UCSD-AML1 (cell line): ENCODE results near the gene BRME1.

ENCODE experiments used
- DNase-seq: peaks from one replicate; lab custom pipeline; 2025; ENCODE audit not compliant: unreplicated experiment; lab: John Stamatoyannopoulos, UW

BRME1 gene

DNA sequence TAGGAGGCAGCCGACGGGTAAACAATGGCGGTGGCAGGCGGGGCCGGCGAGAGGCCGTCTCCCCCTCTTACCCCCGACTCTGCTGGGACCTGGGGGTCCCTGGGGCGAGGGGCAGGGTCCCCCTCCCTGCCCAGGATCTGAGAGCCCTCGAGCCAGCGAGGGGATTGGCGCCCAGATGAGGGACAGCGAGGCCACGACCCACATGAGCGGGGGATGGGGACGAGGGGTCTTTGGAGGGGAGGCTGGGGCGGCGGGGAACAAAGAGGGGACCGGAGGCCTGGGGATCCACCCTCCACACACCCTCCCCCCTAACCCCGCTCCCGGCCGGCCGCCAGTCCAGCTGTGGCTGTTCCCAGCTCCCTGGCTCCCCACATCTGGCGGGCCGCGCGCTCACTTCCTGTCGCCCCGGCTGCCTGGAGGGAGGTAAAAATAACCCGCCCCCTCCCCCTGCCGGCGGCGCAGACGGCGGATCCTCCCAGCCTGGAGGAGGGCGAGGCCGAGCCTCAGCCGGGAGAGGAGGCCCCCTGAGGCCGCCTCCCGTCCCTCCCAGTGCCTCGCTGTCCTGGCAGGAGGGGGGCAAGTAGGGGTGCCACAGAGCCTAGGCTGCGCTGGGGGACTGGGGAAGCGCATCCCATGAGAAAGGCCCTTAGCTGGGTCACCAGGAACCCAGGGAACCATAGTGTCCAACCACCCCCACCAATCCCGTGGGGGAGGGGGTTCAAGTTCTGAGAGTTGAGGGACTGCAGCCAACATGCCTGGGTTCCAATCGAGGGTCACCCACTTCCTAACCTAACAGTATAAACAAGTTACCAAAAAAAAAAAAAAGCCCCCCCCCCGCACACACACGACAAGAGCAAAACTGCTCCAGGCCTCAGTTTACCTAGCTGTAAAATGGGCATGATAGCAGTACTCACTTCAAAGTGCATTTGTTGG lies 58.2 kb downstream of the BRME1 start:
- DNase-seq = peak; percentile 93

DNA sequence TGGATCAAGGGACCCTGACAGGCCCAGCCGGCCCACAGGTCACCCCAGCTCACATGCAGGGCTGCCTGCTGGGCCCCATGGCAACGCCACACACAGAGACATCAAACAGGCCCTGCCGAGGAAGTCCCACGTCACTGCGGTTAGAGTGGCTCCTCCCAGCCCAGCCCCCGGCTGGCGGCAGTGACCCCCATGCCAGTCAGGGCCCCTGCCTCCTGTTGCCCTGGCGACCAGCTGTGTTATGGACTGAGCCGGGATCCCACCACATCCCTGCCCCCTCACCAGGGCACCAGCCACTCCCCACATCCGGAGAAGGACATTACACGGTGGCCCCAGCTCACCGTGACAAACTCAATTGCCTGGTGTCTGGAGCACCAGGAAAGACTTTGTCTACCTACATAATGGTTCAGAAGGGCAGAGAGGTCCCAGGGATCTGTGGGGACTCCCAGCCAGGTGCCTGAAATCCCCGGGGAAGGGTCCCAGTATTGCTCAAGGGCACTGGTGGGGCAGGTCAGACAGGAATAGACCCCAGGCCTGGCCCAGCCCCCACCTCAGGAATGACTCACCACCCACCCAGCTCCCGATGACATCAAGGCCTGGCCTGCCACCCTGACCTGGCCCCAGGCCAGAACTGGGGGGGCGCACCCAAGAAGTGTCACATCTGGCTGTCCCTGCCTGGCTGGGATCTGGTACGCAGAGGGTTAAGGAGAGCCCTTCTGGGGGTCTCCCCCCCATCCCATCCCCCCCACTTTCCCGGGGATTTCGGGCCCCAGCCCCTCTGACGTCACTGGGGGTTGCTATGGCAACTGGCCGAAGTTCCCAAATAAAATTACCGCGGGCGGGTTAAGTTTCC lies 59.1 kb downstream of the BRME1 start:
- peak; percentile 96 for DNase-seq

DNA sequence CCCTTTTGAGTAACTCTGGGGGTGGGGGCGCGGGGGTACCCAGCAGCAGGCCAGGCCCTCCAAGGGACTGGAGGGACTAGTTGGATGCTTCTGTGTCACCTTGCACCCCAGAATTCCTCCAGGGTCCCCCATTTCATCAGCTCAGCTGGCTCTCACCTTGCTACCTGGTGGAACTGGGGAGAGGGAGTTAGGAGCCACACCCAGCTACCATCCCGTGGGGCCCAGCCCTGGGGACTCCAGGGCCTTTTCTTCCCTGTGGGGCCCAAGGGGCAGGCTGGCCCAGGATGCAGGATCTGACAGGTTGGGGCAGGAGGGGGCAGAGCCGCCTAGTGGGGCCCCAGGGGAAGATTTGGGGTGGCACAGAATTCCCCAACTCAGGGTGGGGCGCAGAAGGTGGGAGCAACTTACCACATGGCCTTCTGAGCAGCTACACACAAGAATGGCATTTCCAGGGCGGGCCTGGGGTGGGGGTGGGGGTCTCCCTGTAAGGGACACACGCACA lies 61.7 kb downstream of the BRME1 start:
- DNase-seq = no peak

DNA sequence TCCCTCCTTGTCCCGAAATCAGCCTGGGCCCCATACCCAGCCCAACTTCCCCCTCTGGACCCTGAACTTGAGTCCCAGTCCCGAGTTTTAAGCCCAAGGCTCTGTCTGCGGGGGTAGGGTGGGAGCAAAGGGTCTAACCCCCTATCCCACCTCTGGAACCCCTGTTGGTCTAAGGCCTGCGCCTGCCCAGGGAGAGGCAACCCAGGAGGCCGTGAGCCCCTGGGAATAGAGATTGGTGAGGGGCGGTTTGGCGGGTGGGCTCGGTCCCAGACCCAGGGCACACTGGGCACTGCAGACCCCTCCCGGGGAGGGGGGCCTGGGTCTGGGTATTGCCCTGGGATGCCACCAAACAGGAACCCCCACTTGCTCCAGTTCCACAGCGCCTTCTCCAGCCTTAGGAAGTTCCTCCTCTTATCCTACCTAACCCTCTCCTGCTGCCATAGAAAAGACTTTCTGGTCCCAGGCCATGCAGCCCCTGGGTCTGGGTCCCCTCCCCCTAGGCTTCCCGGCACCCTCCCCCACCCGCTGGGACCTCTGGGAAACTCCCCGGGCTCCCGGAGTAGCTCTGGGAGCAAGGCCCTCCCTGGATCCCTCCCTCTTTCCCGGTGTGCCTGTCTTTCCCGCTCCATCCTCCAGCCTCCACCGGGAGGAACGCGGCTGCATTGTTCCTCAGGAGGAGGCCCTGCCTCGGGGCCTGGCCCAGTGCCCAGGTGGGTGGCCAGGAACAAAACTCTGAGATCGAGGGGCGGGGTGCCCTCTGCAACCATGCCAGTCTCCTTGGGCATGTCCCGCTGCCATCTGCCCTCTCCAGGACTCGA lies 62.6 kb downstream of the BRME1 start:
- no peak for DNase-seq

DNA sequence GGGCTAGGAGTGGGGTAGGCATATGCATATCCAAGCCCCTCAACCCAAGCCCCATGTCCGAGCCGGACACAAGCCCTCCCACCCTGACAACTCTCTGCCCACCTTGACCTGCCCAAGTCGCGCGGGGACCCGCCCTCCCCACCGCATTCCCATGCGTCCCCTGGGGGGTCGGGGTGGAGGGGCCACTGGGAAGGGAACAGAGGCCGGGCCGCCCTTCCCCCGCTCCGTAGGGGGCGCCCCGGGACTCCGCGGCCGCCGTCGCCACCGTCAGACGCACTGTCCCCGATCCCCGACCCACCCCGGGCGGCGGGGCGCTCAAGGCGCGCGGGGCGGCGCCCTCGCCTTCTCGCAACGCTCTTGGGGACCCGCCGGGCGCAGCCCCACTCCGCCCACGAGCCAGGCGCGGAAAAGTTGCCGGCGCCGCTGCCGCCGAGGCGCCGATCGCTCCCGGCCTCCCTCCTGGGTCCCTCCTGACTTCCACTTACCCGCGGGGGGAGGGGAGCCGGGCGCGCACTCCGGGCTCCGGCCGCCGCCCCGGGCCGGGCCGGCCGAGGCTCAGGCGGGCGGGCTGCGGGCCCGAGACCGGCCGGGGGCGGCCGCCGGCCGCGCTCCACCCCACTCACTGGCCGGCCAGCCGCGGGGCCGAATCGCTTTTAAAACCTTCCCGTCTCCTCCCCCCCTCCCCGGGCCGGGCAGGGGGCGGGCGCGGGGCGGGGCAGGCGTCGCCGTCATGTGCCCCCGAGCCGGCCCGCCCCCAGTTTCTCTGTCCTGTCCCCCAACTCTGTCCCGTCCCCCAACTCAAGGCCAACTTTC lies 63.4 kb downstream of the BRME1 start:
- peak; percentile 82 for DNase-seq

DNA sequence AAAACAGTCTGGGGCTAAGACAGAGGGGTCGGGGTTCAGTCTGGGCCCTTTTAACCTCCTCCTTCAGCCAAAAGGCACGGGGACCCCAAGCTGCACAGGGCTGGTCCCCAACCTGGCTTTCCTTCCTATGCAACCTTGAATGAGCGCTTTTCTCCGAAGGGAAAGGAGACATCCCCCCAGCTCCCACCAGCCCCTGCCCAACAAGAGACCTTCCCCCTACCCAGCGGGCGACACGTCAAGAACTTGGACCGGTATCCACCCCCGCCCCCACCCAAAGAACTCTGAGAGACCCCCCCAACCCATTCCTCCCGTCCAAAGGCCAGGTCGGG lies 64.0 kb downstream of the BRME1 start:
- DNase-seq = no peak

DNA sequence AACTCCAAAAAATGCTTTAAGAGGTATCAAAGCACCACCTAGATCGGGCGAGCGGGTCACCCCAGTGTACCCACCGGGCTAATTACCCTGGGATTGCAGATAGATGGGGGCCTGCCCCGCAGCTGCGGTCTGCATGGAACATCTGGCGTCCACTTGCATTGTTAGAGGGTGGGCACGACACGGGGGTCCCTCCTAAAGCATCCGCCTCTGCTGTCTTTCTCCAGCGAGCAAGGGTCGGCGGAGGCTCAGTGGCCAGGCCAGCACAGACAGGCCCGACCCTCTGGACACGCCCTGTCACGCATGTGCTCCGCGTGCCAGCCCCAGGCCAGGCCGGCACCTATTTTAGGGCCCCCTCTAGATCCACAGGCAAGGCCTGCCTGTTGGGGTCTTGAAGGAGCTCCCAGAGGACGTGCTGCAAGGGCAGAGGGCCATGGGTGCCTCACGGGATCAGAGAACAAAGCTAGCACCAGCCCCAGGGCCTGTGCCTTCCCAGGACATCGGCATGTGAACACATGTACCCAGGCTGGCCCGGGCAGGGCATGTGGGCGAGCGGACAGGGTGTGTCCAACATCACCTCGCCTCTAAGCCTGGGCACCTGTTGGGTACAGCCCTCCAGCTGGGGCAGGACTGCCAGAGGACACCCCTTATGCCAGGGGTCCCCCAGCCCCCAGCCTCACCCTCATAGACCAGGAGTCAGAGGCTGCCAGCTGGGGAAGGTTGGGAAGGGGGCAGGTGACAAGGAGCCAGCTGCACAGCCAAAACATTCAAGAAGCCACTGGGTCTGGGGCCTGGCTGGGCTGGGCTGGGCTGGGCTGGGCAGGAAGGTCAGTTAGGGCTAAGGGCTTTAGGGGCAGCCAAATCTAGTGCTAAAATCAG lies 64.6 kb downstream of the BRME1 start:
- peak; percentile 53 for DNase-seq

DNA sequence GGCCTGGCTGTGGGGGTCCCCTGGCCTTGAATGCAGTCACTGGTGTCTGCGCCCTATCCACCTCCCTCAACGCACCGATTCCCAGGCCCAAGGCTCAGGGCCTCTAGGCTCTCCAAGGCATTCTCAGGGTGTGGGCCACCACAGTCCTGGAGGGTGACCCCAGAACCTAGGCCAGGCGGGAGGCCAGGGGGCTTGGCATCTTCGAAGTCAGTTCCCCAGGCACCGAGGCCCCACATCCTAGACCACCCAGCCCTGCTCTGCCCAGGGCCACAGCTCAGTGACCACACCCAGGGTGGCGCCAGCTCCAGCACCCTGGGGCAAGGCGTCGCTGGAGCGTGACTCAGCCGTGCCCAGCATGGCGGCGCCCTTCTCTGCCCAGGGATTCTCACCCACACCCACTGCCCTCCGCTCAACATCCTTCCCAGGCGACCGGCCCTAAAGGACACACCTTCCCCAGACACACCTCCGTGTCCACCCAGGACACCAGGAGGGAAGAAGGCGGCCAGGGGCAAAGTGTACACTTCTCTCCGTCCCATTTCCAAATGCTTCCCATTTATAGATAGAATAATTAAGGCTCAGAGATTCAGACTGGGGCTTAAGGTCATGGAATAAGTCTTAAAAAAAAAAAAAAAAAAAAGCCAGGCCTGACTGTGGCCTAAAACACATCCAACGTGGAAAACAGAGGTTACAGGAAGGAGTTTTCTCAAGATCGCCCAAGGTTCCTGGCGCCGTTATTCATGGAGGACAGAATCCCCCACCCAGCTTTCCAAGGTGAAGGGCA lies 65.4 kb downstream of the BRME1 start:
- peak; percentile 59 for DNase-seq

DNA sequence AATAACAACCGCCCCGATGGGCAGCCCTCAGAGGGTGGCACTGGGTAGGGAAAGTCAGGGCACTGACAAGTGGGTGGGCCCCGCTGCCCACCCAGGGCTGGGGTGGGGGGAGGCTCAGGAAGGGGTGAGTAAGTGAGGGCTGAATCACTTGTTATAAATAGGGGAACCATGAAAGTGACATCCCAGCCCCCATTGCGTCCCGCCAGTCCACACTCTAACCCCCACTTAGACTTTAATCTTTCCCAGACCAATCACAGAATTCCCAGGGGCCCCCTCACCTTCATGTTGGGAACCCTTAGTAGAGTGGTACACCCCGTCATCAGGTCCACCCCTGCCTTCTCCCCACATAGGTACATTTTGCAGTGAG lies 66.0 kb downstream of the BRME1 start:
- DNase-seq = no peak

DNA sequence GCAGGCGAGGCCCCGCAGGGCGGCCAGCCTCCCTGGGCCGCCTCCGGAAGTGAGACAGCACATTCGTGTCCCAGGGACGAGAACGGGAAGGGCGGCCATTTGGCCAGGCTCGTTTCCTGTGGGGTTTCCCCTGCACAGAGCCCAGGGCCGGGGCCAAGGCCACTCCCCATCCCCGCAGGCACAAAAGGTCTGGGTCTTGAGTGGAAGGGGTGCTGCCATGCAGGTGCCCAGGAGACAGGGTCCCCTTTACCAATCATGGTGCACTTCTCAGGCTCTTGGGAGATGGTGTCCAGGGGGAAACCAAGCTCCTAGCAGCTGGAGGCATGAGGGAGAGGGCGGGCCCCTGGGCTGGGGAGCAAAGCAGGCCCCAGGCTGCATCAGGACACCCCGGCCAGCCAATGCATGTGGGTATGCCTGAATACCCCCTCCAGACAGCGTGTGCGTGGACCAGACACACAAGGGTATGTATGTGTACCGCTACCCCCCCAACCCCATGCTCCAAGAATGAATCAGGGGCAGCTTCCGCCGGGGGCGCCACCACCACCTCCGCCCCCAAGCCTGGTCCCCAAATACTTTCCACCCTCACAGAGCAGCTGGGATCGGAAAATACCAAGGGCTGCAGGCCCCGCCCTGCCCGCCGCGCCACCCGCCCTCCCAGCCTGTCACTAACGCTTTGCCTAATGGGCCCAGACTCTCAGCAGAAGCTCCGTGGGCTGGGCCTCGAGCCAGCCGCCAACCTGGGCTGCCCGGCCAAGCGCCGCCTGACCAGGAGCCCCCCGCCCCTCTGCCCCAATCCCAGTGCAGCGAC lies 66.6 kb downstream of the BRME1 start:
- peak; percentile 95 for DNase-seq

DNA sequence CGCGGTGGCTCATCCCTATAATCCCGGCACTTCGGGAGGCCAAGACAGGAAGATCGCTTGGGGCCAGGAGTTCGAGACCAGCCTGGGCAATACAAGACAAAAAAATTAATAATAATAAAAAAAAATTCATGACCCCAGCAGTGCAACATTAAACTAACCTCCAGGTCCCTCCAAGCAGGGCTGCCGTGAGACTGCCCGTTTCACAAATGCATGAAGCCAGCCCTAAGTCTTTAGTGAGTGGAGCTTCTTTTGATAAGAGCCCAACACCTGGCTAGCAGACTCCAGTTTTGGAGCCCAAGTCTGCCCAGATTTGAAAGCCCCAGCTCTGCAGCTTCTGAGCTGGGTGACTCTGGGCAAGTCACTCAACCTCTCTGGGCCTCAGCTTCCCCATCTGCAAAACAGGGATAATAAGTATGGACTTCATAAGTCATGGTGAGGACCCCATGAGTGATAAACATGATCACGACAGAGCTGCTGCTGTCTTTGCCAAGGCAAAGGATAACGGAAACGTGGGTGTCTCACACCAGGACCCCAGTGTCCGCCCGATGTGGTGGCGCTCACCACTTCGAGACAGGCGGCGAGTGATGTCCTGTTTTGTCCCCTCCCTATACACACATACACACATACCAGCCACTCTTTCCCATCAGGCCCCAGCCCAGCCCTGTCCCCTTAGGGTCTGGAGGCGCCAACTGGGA lies 67.3 kb downstream of the BRME1 start:
- DNase-seq = no peak

DNA sequence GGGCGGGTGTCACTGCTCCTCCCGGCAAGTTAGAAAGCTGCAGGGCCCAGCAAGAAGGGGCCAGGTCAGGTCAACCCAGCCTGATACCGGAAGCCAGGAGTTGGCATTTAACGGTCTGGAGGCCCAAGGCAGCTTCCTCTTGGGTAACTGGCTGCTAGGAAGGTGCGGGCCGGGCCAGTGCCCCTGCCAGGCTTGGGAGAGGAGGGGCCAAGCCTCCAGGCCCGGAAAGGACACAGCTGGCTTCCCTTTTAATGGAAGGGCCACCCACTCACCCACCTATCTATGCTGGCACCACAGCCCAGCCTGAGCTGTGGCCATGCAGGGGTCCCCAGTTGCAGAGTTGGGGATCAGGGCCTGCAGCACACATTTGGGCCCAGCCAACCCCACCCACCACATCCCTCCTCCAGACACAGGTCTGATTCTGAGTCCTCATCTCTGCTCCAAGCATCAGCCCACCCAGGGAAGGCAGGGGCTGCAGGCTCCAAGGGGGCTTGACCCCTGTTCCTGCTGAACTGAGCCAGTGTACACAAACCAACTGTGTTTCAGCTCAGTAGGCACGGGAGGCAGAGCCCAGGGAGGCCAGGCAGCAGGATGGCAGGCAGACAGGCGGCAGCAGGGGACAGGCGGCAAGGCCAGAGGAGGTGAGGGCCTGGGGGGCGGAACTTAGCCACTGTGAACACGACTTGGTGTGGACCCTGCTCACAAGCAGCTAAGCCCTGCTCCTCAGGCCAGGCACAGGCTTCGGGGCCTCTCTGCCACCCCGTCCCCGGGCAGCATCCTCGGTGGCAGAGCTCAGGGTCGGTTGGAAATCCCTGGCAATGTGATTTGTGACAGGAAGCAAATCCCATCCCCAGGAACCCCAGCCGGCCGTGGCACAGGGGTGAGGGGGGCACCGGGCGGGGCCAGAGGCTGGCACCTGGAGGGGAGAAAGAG lies 69.9 kb downstream of the BRME1 start:
- peak; percentile 88 for DNase-seq

DNA sequence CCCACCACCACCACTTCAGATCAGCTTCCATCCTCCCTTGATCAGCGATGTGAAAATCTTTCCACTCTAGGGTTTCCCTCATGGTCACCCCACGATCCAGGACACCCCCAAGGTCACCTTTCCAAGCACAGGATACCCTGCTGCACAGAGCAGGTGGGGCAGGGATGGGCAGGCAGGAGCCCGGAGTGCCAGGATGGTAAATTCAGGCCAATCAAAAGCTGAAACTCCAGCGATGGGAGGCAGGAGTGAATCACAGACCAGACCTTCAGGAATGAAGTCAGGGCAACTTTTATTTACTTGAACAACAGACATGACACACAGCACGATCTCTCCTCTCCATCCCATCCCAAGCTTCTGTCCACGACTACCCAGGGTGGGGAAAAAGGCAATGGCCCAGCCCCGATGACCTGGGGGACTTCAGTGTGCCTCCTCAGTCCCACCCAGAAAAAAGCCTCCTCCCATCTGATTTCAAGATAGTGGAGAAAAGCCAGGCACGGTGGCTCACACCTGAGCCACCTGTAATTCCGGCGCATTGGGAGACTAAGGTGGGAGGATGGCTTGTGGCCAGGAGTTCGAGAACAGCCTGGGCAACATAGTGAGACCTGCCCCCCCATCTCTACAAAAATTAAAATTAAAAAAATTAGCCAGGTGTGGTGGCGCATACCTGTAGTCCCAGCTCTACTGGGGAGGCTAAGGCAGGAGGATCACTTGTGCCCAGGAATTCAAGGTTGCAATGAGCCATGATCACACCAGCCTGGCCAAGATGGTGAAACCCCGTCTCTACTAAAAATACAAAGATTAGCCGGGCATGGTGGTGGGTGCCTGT lies 71.5 kb downstream of the BRME1 start:
- DNase-seq = no peak

DNA sequence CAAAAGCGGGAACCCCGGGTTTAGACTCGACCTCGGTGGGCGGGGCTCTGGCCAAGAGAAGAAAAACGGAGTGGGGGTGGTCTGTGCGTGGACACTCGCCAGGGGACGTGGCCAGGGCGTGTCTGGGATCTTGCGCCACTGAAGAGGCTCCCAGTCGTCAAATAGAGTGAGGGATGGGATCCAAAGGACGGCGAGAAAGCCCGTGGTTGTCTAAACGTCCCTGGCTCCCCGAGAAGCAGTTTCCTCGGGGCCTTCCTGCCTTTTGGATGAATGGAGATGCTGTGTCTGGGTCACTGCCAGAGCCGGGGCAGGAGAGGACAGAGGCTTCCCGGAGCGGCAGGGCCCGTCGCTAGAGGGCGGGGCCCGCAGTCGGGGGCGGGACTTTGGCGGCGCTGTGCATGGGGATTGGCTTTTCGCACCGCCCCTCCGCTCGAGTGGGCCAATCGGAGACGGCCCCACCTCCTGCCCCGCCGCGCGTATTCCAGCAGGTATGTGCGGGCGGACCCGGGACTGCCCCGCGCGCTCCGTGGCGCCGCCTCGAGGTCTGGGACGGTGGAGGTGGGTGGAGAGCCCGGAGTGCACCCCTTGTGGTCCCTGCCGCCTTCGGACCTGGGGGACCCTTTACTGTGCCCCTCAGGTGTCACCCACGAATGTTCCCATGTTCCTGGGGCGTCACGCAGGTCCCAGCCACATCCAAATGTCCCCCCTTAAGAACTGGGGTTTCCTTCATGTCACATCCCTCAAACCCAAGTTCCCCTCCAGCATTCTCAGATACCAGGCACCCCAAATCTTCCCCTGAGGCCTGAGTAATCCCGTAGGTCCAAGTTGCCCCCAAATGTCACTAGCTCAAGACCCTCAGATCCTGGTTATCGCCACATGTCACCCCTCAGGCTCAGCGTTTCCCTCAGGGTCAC lies 72.3 kb downstream of the BRME1 start:
- DNase-seq = peak; percentile 90
